ENCODE measurements around the gene ZNF441.

The ZNF441 gene

GRCh38 chr19:11766597-11767591 lies at the start of gene ZNF441:
Gene ZNF441, plus strand, starts transcription at chr19:11767000. Its CDS starts 194 bp downstream, at chr19:11767194.
- no peak for TF ChIP-seq CTCF (IDR thresholded peaks at IDR 0.05)
- no peak for TF ChIP-seq ZFX (IDR thresholded peaks at IDR 0.05; ENCODE audit: borderline replicate concordance)
- H3K27ac ChIP-seq = peak within 1 kb of the TSS; percentile 94

DNA sequence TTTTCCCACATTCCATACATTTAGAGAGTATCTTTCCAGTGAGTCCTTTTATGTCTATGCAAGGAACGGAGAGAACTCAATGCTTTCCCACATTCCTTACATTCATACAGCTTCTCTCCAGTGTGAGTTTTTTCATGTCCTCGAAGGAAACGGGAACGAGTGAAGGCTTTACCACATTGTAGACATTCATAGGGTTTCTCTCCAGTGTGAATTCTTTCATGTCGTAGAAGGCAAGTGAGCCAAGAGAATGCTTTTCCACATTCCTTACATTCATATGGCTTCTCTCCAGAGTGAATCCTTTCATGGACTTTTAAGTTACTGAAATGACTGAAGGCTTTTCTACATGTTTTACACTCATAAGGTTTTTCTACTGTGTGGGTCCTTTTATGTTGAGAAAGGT lies 45.1 kb upstream of the ZNF441 start:
- TF ChIP-seq ZFX (IDR thresholded peaks at IDR 0.05; ENCODE audit: borderline replicate concordance) = no peak
- no peak for TF ChIP-seq CTCF (IDR thresholded peaks at IDR 0.05)
- no peak overlapping the region for H3K27ac ChIP-seq

GRCh38 chr19:11722414-11722813 lies 44.4 kb upstream of the ZNF441 start:
- no peak for TF ChIP-seq ZFX (IDR thresholded peaks at IDR 0.05; ENCODE audit: borderline replicate concordance)
- TF ChIP-seq CTCF (IDR thresholded peaks at IDR 0.05) = no peak

DNA sequence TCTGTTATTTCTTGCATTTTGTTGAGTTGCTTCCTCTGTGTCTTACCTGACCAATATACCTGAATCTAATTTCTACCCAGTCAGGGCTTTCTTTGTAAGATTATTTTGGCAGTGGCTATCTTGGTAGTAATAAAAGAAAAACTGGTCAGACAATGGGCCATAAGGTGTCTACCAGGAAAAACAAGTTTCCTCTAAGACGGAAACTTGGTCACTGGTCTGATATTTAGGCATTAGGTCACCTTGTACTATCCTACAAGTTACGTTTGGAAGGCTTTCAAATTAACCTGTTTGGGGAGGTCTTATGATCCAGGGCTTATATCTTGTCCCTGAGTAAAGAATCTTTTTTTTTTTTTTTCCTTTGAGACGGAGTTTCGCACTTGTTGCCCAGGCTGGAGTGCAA lies 37.2 kb upstream of the ZNF441 start:
- TF ChIP-seq ZFX (IDR thresholded peaks at IDR 0.05; ENCODE audit: borderline replicate concordance) (no peak), CTCF (IDR thresholded peaks at IDR 0.05) (no peak)

More at GRCh38 chr19:11722414-11722813, 44.4 kb upstream of the ZNF441 start:
- H3K27ac ChIP-seq = no peak overlapping the region

GRCh38 chr19:11735375-11735774 lies 31.4 kb upstream of the ZNF441 start:
- H3K27ac ChIP-seq = no peak overlapping the region
- TF ChIP-seq CTCF (IDR thresholded peaks at IDR 0.05) = no peak
- no peak for TF ChIP-seq ZFX (IDR thresholded peaks at IDR 0.05; ENCODE audit: borderline replicate concordance)

More for the DNA sequence above, 37.2 kb upstream of the ZNF441 start:
- H3K27ac ChIP-seq = no peak overlapping the region

DNA sequence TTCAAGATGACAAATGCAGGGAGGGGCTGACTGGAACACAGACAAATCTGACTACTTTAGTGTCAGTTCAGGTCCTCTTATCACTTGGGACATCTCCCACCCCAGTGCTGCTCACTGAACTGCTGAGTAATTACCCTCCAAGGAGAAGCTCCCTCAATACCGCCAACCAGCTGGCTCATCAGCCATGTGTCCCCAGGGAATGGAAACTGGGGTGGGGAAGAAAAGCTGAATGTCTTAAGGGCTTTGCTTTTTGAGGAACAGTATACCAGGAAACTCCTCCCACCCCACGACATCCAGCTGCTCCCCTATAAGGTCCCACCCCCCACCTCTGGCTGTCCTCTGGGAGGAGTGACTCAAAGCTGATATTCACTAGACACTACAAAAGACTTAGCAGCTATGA lies 30.1 kb upstream of the ZNF441 start:
- TF ChIP-seq ZFX (IDR thresholded peaks at IDR 0.05; ENCODE audit: borderline replicate concordance) (no peak), CTCF (IDR thresholded peaks at IDR 0.05) (no peak)
- H3K27ac ChIP-seq = no peak overlapping the region

Data from 22Rv1 (cell line).